Endothelial cell (in vitro differentiated cells): Measurements from ENCODE around the gene THOC2. TPM values are rescaled to one million over a fixed set of nuclear protein-coding genes. Genes with fewer than 3 reads are reported as not detected.

Experiments used
- DNase-seq: peaks from one replicate; pipeline ENCODE4 v3.0.0; 2021; ENCODE audit warnings: low spot score
- H3K27ac Mint-ChIP-seq: one replicate; pipeline ENCODE4 v1.8.0; 2021; ENCODE audit warnings: mixed read lengths, inconsistent platforms; ENCODE audit not compliant: unreplicated experiment
- H3K27me3 Mint-ChIP-seq: one replicate; pipeline ENCODE4 v1.8.0; 2021; ENCODE audit warnings: mild to moderate bottlenecking, moderate library complexity, mixed read lengths, inconsistent platforms; ENCODE audit not compliant: unreplicated experiment
- H3K36me3 Mint-ChIP-seq: one replicate; pipeline ENCODE4 v1.8.0; 2021; ENCODE audit warnings: mild to moderate bottlenecking, low read depth, mixed read lengths, inconsistent platforms; ENCODE audit not compliant: unreplicated experiment
- H3K4me1 Mint-ChIP-seq: one replicate; pipeline ENCODE4 v1.8.0; 2021; ENCODE audit warnings: mild to moderate bottlenecking, mixed read lengths, inconsistent platforms; ENCODE audit not compliant: unreplicated experiment
- H3K4me3 Mint-ChIP-seq: one replicate; pipeline ENCODE4 v1.8.0; 2021; ENCODE audit warnings: mild to moderate bottlenecking, mixed read lengths, inconsistent platforms; ENCODE audit not compliant: unreplicated experiment
- H3K9me3 Mint-ChIP-seq: one replicate; pipeline ENCODE4 v1.8.0; 2021; ENCODE audit warnings: mixed read lengths, inconsistent platforms; ENCODE audit not compliant: unreplicated experiment
- CTCF ChIP-seq: fragments of 200-600 bp; sonication (generic); IDR thresholded peaks from one replicate; pipeline ENCODE4 v1.5.0; 2021; ENCODE audit warnings: antibody characterized with exemption; ENCODE audit not compliant: unreplicated experiment
- total RNA-seq: library from RNA; stranded (reverse); fragmentation: NEBNext Ultra II Directional; extraction: Animal tissue kit (Norgen Biotek cat#: 25700); gene quantifications from one replicate; pipeline ENCODE4 v1.2.1, GENCODE V29; 2021; ENCODE audit not compliant: unreplicated experiment

Gene THOC2
- total RNA-seq, 1 donor from 2014 or later: 94.3 TPM

DNA sequence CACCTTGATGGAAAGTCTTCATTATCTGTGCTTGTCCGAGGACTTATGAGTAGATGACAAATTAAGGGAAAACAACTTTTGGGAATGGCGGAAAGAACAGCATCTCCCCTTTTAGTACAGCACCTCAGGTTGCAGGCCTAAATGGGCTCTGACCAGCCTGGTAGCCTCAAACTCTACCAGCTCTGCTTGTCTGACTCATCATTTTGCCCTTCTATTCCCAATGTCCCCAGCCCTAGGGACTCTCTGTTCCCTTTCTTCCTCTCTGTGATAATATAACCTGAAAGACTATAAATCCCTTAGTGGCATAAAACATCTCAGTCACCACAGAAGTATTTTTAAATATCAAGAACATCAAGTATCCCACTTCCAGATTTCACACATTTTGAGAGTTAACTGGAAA is 121.9 kb downstream of the THOC2 start:
- H3K27ac Mint-ChIP-seq: no peak overlapping the region
- peaks cover 4% of the 10 kb centered on the region for H3K36me3 Mint-ChIP-seq
- no peak for DNase-seq
- no peak overlapping the region for H3K4me3 Mint-ChIP-seq
- H3K27me3 Mint-ChIP-seq: no peaks in the 10 kb centered on the region
- H3K9me3 Mint-ChIP-seq: no peaks in the 10 kb centered on the region
- no peaks in the 10 kb centered on the region for H3K4me1 Mint-ChIP-seq
- no peak for TF ChIP-seq CTCF

GRCh38 chrX:123607806-123608205 is 125.0 kb downstream of the THOC2 start:
- Mint-ChIP-seq H3K36me3 (peaks cover 5% of the 10 kb centered on the region), H3K4me1 (peaks cover 3% of the 10 kb centered on the region), H3K4me3 (no peak overlapping the region), H3K27ac (no peak overlapping the region), H3K9me3 (no peaks in the 10 kb centered on the region), H3K27me3 (peaks cover 5% of the 10 kb centered on the region)
- TF ChIP-seq CTCF: no peak
- DNase-seq: no peak

DNA sequence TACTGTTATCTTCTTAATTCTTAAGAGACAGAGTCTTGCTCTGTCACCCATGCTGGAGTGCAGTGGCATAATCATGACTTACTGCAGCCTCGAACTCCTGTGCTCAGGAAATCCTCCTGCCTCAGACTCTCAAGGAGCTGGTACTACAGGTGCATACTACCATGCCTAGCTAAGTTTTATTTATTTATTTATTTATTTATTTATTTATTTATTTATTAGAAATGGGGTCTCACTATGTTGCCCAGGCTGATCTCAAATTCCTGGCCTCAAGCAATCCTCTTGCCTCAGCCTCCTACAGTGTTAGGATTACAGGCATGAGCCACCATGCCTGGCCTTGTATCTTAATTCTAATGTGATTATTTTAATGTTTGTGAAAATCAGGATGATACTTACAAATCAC is 125.6 kb downstream of the THOC2 start:
- H3K36me3 Mint-ChIP-seq: peaks cover 7% of the 10 kb centered on the region
- peaks cover 6% of the 10 kb centered on the region for H3K27me3 Mint-ChIP-seq
- no peak for TF ChIP-seq CTCF
- no peaks in the 10 kb centered on the region for H3K9me3 Mint-ChIP-seq
- no peak overlapping the region for H3K4me3 Mint-ChIP-seq
- no peak for DNase-seq
- peaks cover 3% of the 10 kb centered on the region for H3K4me1 Mint-ChIP-seq
- H3K27ac Mint-ChIP-seq: no peak overlapping the region

GRCh38 chrX:123603491-123603890 is 129.4 kb downstream of the THOC2 start:
- Mint-ChIP-seq H3K4me3 (no peak overlapping the region), H3K27me3 (peaks cover 8% of the 10 kb centered on the region), H3K9me3 (no peaks in the 10 kb centered on the region), H3K27ac (no peak overlapping the region), H3K4me1 (peaks cover 3% of the 10 kb centered on the region), H3K36me3 (peaks cover 9% of the 10 kb centered on the region)
- TF ChIP-seq CTCF: no peak
- no peak for DNase-seq

DNA sequence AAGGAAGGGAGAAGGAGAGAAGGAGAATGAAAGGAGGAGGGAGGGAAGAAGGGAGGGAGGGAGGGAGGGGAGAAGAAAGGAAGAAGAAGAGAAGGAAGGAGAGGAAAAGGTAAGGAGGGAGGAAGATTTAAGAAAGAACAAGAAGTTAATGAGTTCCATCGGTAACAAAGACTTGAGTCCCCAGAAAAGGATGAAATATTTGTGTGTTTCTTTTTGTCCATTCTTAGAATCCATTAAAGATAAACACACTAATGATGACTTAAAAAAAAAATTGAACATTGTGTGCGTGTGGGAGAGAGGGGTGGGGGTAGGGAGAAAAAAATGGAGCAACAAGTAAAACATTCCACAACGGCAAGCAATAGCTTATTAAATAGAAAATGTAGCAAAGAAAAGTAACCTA is 131.4 kb downstream of the THOC2 start:
- no peak for TF ChIP-seq CTCF
- Mint-ChIP-seq H3K4me3 (no peak overlapping the region), H3K27me3 (peaks cover 8% of the 10 kb centered on the region), H3K9me3 (no peaks in the 10 kb centered on the region), H3K36me3 (peaks cover 9% of the 10 kb centered on the region), H3K4me1 (peaks cover 3% of the 10 kb centered on the region), H3K27ac (no peak overlapping the region)
- DNase-seq: no peak
